ENCODE results near the gene PLEKHA6.

Gene PLEKHA6

GRCh38 chr1:204350312-204350711, 9.4 kb downstream of the PLEKHA6 start:
- TF ChIP-seq CTCF (conservative IDR thresholded peaks at IDR 0.05; ENCODE audit: low read length): no peak
- DNase-seq (ENCODE audit: low read depth): no peak
- H3K4me3 ChIP-seq (ENCODE audit: low read length): no peak overlapping the region; the same call in 1 of the 2 replicates

- H3K4me3 ChIP-seq (ENCODE audit: low read length): no peak overlapping the region
- DNase-seq (ENCODE audit: low read depth): no peak
- no peak for TF ChIP-seq CTCF (conservative IDR thresholded peaks at IDR 0.05; ENCODE audit: low read length)
Measured at GRCh38 chr1:204349602-204350001, 10.1 kb downstream of the PLEKHA6 start.

- DNase-seq (ENCODE audit: low read depth): peak; percentile 42
- no peak overlapping the region for H3K4me3 ChIP-seq (ENCODE audit: low read length)
- TF ChIP-seq CTCF (conservative IDR thresholded peaks at IDR 0.05; ENCODE audit: low read length): no peak
Measured at GRCh38 chr1:204348722-204349121, 11.0 kb downstream of the PLEKHA6 start.

GRCh38 chr1:204348242-204348641, 11.5 kb downstream of the PLEKHA6 start:
- no peak for TF ChIP-seq CTCF (conservative IDR thresholded peaks at IDR 0.05; ENCODE audit: low read length)
- H3K4me3 ChIP-seq (ENCODE audit: low read length): no peak overlapping the region
- DNase-seq (ENCODE audit: low read depth): no peak

GRCh38 chr1:204345941-204346645, 13.6 kb downstream of the PLEKHA6 start:
- DNase-seq (ENCODE audit: low read depth): no peak
- TF ChIP-seq CTCF (conservative IDR thresholded peaks at IDR 0.05; ENCODE audit: low read length): no peak
- H3K4me3 ChIP-seq (ENCODE audit: low read length): no peak overlapping the region

- no peak for DNase-seq (ENCODE audit: low read depth)
- H3K4me3 ChIP-seq (ENCODE audit: low read length): no peak overlapping the region
- TF ChIP-seq CTCF (conservative IDR thresholded peaks at IDR 0.05; ENCODE audit: low read length): no peak
Measured at GRCh38 chr1:204345438-204345841, 14.3 kb downstream of the PLEKHA6 start.

GRCh38 chr1:204344665-204345355, 14.9 kb downstream of the PLEKHA6 start:
- DNase-seq (ENCODE audit: low read depth): no peak
- TF ChIP-seq CTCF (conservative IDR thresholded peaks at IDR 0.05; ENCODE audit: low read length): no peak
- no peak overlapping the region for H3K4me3 ChIP-seq (ENCODE audit: low read length)

Data from AG10803 (cell line).